IgD-negative memory B cell (primary cell): Measurements from ENCODE around the gene DBI. TPM values are rescaled to one million over a fixed set of nuclear protein-coding genes. Genes with fewer than 3 reads are reported as not detected.

Experiments
- H3K27ac Mint-ChIP-seq, 3 donors: one replicate each; pipeline ENCODE4 v1.8.0; 2020 to 2022; ENCODE audit warnings: mild to moderate bottlenecking in 3 of 3, mixed read lengths in 3 of 3, moderate library complexity in 1 of 3
- H3K27me3 Mint-ChIP-seq: one replicate; pipeline ENCODE4 v1.8.0; 2021; ENCODE audit warnings: mixed read lengths
- H3K36me3 Mint-ChIP-seq: one replicate; pipeline ENCODE4 v1.8.0; 2020; ENCODE audit warnings: mild to moderate bottlenecking, mixed read lengths
- H3K4me1 Mint-ChIP-seq, 3 donors: one replicate each; pipeline ENCODE4 v1.8.0; 2020 to 2022; ENCODE audit warnings: mixed read lengths in 3 of 3, mild to moderate bottlenecking in 1 of 3
- H3K4me3 Mint-ChIP-seq, 4 donors: one replicate each; pipeline ENCODE4 v1.8.0; 2020 to 2022; ENCODE audit warnings: mild to moderate bottlenecking in 4 of 4, mixed read lengths in 4 of 4, moderate library complexity in 3 of 4
- H3K9me3 Mint-ChIP-seq, 3 donors: one replicate each; pipeline ENCODE4 v1.8.0; 2020 to 2021; ENCODE audit warnings: mixed read lengths in 3 of 3, mild to moderate bottlenecking in 1 of 3
- polyA plus RNA-seq: library from polyadenylated mRNA; unstranded; fragments of 300-500 nt; fragmentation: Illumina TruSeq; gene quantifications from one replicate; pipeline ENCODE4 v1.2.3, GENCODE V29; 2021

DBI gene
- 298 TPM for polyA plus RNA-seq

DNA sequence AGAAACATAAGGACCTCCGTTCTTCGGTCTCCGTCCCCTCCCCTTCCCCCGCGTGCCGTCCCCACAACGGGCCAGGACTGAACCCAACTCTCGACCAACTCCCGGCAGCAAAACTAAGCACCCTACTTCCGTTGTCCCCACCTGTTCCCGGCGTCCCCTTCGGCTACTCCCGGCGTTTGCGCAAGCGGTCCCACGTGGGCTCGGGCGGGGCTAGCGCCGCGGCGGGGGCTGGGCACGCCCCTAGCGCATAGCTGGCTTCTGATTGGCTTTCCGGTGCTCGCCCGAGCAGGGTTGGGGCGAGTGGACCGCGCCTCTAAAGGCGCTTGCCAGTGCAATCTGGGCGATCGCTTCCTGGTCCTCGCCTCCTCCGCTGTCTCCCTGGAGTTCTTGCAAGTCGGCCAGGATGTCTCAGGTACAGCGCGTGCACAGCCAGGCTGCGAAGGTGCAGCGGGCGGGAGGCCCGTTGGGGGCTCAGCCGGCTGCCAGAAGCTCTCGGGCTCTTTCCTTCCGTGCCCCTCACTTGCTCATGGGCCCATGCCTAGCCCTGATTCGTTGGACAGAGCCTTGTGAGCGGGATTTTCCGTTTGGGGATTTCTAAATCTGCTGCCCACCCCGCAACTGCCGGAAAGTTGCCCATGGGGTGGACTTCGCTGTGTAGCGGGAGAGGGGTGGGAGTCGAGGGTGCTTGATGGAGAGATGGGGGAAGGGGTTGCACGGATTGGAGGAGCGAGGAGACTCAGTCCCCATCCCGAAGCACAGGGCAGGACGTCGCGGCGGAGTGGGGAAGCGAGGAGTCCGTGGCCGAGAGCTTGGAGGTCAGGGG is at the start of gene DBI, which contains the start of gene C2orf76:
Gene DBI (plus strand): TSS at position 329 of the 823 bp plus-strand sequence. CDS start 75 bp downstream, at position 404.
Gene C2orf76 (minus strand): TSS at position 186 of the 823 bp plus-strand sequence. CDS start 26,875 bp downstream, outside the sequence.
- H3K4me1 Mint-ChIP-seq: peaks cover 23 to 34% (median 24%) of the 10 kb centered on the region in 3 donors
- peak within 1 kb of the TSS; percentile 73 to 95 (median 74) for H3K27ac Mint-ChIP-seq
- no peaks in the 10 kb centered on the region for H3K9me3 Mint-ChIP-seq
- H3K36me3 Mint-ChIP-seq: peaks cover 3% of the 10 kb centered on the region
- peak within 1 kb of the TSS; percentile 89 to 99 (median 97) for H3K4me3 Mint-ChIP-seq
- no peaks in the 10 kb centered on the region for H3K27me3 Mint-ChIP-seq

DNA sequence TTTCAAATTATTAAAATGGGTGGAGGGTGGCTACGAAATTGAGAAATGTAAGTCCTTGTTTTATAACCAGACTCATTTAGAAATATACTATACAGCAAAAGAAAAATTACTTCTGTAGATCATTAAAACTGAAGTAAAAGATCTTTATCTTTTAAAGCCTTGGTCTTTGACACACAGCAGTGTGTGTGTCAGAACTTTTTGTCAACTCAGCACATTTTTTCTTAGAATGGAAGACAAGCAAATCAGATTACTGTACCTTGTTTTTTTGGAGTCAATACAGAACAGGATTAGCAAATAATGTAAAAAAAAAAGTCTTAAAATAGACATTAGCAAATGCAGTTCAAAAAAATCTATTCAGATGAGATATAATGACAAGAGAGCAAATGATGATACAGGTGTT is 49.2 kb upstream of the DBI start:
- Mint-ChIP-seq H3K36me3 (peaks cover 4% of the 10 kb centered on the region), H3K27ac (no peak overlapping the region), H3K27me3 (no peaks in the 10 kb centered on the region), H3K4me3 (no peak overlapping the region), H3K4me1 (peaks cover 0 to 2% (median 0%) of the 10 kb centered on the region in 3 donors), H3K9me3 (no peaks in the 10 kb centered on the region)

DNA sequence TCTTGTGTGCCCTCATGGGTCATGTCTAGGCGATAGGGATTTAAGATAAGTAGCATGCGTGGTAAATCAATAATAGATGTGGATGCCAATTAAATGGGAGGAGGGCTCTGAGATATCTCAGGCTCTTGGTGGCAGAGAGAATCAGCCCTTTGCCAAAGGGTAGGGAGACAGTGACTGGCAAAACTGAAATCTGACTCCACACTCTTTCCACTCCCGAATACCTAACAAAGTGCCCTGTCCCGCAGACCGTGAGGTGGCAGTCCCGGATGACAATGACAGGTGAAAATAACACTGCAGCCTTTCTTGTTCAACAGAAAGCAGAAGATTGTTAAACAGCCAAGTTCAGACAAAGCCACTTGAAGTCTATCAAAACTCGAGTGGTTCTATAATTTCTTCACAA is 47.2 kb upstream of the DBI start:
- Mint-ChIP-seq H3K4me1 (no peaks in the 10 kb centered on the region), H3K27ac (no peak overlapping the region), H3K4me3 (no peak overlapping the region), H3K36me3 (peaks cover 9% of the 10 kb centered on the region), H3K27me3 (no peaks in the 10 kb centered on the region), H3K9me3 (no peaks in the 10 kb centered on the region)

DNA sequence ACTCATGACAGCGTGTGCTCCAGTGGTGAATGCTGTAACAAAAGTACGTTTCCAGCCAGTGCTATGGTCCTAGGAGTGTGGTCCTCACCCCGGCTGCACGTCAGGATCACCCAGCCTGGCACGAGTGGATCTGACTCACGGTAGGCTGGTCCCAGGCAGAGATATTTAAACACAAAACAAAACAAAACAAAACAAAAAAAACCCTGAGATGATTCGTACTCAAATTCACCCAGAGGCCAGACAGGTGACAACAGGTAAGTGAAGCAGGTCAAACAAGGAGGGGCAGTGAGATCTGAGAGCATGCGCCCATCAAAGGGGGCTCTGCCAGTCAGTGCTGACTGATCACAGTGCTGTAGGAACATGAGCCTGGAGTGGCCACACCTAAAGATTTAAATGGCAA is 43.3 kb upstream of the DBI start:
- Mint-ChIP-seq H3K36me3 (peaks cover 6% of the 10 kb centered on the region), H3K27ac (no peak overlapping the region), H3K4me3 (no peak overlapping the region), H3K27me3 (no peaks in the 10 kb centered on the region), H3K4me1 (no peaks in the 10 kb centered on the region), H3K9me3 (no peaks in the 10 kb centered on the region)

DNA sequence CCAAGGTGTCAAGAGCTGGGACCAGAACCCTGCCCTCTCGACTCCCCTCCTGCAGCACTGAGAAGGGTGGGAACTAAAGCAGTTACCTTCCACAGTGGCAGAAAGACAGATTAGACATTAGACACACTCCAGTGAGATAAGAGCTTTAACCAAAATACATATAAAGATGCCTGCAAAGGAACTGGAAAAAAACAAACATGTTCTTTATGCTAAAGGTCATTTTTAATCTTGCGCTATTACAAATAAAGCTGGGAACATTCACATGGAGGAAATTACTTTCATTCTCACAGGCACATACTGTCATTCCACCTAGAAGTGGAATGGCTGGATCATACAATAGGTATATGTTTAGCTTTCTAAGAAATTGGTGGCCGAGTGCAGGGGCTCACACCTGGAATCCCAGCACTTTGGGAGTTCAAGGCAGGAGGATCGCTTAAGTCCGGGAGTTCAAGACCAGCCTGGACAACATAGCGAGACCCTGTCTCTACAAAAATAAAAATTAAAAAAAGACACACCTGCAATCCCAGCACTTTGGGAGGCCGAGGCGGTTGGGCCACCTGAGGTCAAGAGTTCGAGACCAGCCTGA is 42.0 kb upstream of the DBI start:
- H3K36me3 Mint-ChIP-seq: peaks cover 8% of the 10 kb centered on the region

DNA sequence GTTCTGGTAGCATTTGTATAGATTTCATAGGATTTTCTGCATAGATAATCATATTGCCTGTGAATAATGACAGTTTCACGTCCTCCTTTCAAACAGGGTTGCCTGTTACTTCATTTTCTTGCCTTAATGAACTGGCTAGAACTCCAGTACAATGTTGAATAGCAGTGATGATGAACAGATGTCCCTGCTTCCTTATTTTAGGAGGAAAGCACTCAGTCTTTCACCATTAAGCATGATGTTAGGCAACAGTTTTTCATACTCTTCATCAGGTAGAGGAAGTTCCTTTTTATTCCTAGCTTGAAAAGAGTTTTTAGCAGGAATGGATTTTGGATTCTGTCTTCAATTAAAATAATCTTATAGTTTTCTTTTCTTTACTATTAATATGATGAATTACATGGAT is 39.8 kb upstream of the DBI start:
- H3K4me1 Mint-ChIP-seq: no peaks in the 10 kb centered on the region
- no peak overlapping the region for H3K4me3 Mint-ChIP-seq
- no peaks in the 10 kb centered on the region for H3K9me3 Mint-ChIP-seq
- no peak overlapping the region for H3K27ac Mint-ChIP-seq
- peaks cover 10% of the 10 kb centered on the region for H3K36me3 Mint-ChIP-seq
- no peaks in the 10 kb centered on the region for H3K27me3 Mint-ChIP-seq

More for the DNA sequence above, 42.0 kb upstream of the DBI start:
- no peak overlapping the region for H3K4me3 Mint-ChIP-seq
- no peaks in the 10 kb centered on the region for H3K27me3 Mint-ChIP-seq
- no peaks in the 10 kb centered on the region for H3K4me1 Mint-ChIP-seq
- H3K27ac Mint-ChIP-seq: no peak overlapping the region
- H3K9me3 Mint-ChIP-seq: no peaks in the 10 kb centered on the region

DNA sequence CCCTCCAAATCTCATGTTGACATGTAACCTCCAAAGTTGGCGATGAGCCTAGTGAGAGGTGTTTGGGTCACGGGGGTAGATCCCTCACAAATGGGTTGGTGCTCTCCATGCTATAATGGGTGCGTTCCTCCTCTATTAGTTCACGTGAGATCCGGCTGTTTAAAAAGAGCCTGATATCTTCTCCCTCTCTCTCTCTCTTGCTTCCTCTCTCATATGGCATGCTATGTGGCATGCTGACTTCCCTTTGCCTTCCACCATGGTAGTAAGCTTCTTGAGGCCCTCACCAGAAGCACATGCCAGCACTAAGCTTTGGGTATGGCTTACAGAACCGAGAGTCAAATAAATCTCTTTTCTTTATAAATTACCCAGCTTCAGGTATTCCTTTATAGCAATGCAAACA is 39.3 kb upstream of the DBI start:
- Mint-ChIP-seq H3K27me3 (no peaks in the 10 kb centered on the region), H3K27ac (no peak overlapping the region), H3K9me3 (no peaks in the 10 kb centered on the region), H3K4me3 (no peak overlapping the region), H3K36me3 (peaks cover 10% of the 10 kb centered on the region), H3K4me1 (no peaks in the 10 kb centered on the region)

DNA sequence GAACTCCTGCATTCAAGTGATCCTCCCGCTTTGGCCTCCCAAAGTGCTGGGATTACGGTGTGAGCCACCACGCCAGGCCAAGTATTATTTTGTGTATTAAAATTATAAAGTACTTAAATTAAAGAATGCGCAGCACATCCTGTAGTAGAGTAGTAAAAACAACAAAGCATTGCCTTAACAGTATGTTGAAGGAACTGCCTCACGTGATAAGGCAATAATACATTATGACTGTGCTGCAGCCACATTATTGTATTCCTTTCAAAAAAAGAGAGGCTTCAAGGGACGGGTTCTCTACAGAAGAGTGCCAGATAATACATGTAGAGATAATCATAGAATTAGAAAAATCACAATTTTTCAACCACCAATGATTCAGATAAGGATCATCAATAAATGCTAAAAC is 33.8 kb upstream of the DBI start:
- Mint-ChIP-seq H3K27me3 (no peaks in the 10 kb centered on the region), H3K4me3 (no peak overlapping the region), H3K9me3 (peaks cover 0 to 2% (median 0%) of the 10 kb centered on the region in 3 donors), H3K4me1 (peaks cover 0 to under 1% (median 0%) of the 10 kb centered on the region in 3 donors), H3K36me3 (peaks cover 9% of the 10 kb centered on the region), H3K27ac (no peak overlapping the region)

DNA sequence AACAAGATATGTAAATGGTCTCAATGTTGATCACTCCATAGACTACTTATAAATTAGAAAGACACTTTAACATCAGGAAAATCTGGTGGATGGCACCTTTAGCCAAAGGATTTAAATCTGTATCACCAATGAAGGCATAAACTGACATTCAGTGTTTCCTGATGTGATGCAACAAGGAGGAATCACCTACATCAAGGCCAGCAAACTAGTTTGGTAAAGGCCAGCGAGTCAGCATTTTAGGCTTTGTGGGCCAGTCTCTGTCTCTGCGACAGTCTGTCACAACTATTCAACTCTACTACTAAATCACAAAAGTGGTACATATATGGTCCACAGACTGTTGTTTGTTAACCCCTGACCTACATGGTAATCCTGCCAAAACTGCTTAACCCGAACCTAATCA is 33.4 kb upstream of the DBI start:
- Mint-ChIP-seq H3K27me3 (no peaks in the 10 kb centered on the region), H3K4me3 (no peak overlapping the region), H3K4me1 (peaks cover 3 to 4% (median 3%) of the 10 kb centered on the region in 3 donors), H3K36me3 (peaks cover 8% of the 10 kb centered on the region), H3K9me3 (peaks cover 0 to 2% (median 0%) of the 10 kb centered on the region in 3 donors), H3K27ac (no peak overlapping the region)

DNA sequence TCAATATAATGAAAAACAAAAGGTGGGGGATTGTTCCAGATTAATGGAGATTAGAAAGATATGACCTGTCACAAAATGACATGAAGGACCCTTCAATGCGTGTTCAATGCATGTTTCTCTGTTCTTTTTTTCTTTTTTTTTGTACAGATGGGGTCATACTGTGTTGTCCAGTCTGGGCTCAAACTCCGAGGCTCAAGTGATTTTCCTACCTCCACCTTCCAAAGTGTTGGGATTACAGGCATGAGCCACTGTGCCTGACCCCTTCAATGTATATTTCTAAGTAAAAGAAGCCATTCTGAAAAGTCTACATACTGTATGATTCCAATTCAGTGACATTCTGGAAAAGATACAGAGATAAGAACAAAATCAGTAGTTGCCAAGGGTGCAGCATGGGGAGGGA is 32.9 kb upstream of the DBI start:
- Mint-ChIP-seq H3K36me3 (peaks cover 8% of the 10 kb centered on the region), H3K27me3 (no peaks in the 10 kb centered on the region), H3K4me1 (peaks cover 7 to 8% (median 8%) of the 10 kb centered on the region in 3 donors), H3K4me3 (no peak overlapping the region), H3K9me3 (peaks cover 0 to 2% (median 0%) of the 10 kb centered on the region in 3 donors), H3K27ac (no peak overlapping the region)

DNA sequence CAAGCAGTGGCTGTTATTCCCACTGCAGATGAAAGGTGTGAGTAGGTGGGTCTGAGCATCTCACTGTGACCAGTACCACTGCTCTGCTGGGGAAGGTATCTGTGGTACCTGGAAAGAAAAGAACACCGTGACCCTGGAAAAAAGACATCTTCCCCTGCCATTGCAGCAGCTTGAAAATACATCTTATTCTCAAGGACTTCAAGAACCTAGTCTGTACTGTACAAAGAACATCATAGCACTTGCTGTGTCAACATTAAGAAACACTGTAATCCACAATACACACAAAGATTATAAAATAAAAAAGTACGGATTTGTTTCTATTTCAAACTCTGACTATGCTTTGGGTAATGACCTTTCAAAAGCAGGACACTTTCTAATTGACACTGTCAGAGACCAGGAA is 29.0 kb upstream of the DBI start:
- H3K4me1 Mint-ChIP-seq: peaks cover 11 to 16% (median 15%) of the 10 kb centered on the region in 3 donors
- peaks cover 4% of the 10 kb centered on the region for H3K36me3 Mint-ChIP-seq
- no peaks in the 10 kb centered on the region for H3K27me3 Mint-ChIP-seq
- H3K27ac Mint-ChIP-seq: no peak overlapping the region
- peaks cover 0 to 2% (median 0%) of the 10 kb centered on the region in 3 donors for H3K9me3 Mint-ChIP-seq
- H3K4me3 Mint-ChIP-seq: no peak overlapping the region

DNA sequence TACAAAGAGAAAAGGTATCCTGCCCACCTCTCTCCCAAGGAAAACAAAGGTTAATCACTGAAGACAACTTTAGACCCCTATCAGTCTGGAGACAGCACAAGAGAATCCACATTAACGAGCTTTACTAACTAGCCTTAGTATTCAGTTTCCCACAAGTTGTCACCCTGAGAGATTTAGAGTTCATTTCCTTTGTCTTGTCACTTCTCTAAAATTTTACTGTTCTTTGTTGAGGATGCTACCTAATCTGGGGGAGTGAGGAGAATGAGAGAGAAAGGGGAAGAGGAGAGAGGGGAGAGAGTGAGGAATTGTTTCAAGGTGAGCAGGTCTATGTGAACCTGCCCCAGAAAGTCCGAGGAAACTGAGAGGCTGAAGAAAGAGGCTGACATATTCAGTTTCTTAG is 28.5 kb upstream of the DBI start:
- Mint-ChIP-seq H3K36me3 (peaks cover 4% of the 10 kb centered on the region), H3K4me1 (peaks cover 11 to 16% (median 15%) of the 10 kb centered on the region in 3 donors), H3K27me3 (no peaks in the 10 kb centered on the region), H3K9me3 (peaks cover 0 to 2% (median 0%) of the 10 kb centered on the region in 3 donors), H3K4me3 (peak overlapping the region in 1 of 4 donors; percentile 60), H3K27ac (peak overlapping the region in 1 of 3 donors; percentile 34)

DNA sequence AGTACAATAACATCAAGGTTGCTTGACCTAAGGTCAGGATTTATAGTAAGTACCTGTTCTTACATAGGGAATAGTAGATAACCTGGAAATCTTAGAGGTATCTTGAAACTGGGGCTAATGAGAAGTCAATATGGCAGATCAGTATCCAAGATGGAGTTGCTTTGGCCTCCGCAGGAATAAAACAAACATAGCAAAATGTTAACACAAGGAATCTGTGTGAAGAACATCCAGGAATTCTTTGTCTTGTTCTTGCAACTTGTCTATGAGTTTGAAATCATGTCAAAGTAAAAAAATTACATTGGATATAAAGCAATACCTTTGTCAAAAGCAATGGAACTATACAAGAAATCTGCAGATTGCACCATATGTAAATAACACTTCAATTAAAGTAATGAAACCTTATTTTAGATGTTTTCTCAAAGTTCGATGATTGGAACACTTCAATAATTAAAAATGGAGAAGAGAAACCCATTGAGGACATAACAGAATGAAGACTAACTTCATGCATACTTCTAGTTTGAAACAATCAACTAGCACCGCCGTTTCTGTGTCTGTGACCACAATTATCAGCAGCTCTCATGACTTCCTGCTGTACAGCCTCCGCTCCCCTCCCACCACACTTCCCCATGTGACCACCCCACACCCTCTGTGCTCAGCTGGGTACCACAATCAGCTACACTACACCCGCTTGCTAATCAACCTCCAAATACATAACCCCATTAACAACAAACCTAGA is 27.8 kb upstream of the DBI start:
- H3K4me3 Mint-ChIP-seq: peak overlapping the region in 3 of 4 donors; percentile 21 to 68 (median 23)
- peaks cover under 1% of the 10 kb centered on the region for H3K36me3 Mint-ChIP-seq
- H3K9me3 Mint-ChIP-seq: no peaks in the 10 kb centered on the region
- H3K27ac Mint-ChIP-seq: peak overlapping the region in 2 of 3 donors; percentile 32 to 86
- H3K27me3 Mint-ChIP-seq: no peaks in the 10 kb centered on the region
- peaks cover 11 to 16% (median 15%) of the 10 kb centered on the region in 3 donors for H3K4me1 Mint-ChIP-seq

DNA sequence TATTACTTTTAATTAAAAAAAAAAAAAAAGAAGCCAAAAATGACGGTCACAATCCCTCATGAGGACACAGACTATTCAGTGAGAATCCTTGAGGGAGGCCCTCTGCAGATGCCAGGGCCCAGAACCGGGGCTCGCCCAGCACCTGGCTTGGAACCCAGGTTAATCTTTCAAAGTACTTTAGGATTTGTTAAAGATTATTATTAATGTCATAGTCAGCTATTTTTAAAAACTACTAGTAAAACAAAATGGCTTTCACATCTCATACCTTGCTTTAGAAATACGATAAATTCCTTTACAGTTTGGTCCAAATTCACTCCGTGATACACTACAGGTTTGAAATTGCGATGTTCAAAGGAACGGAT is 27.2 kb upstream of the DBI start:
- Mint-ChIP-seq H3K4me3 (peak overlapping the region in 2 of 4 donors; percentile 23 to 68), H3K27me3 (no peaks in the 10 kb centered on the region)

DNA sequence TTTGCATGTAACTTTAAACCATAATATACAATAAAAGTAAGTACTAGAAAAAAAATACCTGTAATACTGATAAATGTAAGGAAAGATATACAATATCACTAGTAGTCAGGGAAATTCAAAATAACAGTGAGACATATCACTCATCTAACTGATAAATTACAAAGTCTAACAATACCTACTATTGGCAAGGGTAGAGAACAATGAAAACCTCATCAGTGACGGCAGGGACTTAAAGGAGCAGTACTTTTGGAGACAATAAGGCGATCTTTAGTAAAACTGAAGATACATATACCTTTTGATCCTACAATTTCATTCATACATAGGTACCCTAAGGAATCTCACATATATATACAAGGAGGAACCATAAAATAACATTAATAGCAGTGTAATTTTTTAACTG is 25.1 kb upstream of the DBI start:
- Mint-ChIP-seq H3K36me3 (no peaks in the 10 kb centered on the region), H3K4me3 (no peak overlapping the region), H3K9me3 (no peaks in the 10 kb centered on the region), H3K27ac (peak overlapping the region in 1 of 3 donors; percentile 11), H3K27me3 (no peaks in the 10 kb centered on the region), H3K4me1 (peaks cover 11 to 16% (median 15%) of the 10 kb centered on the region in 3 donors)

More for the DNA sequence above, 27.2 kb upstream of the DBI start:
- no peaks in the 10 kb centered on the region for H3K36me3 Mint-ChIP-seq
- peak overlapping the region in 1 of 3 donors; percentile 82 for H3K27ac Mint-ChIP-seq
- H3K9me3 Mint-ChIP-seq: no peaks in the 10 kb centered on the region
- peaks cover 11 to 16% (median 15%) of the 10 kb centered on the region in 3 donors for H3K4me1 Mint-ChIP-seq
